DOHH2 (cell line): Measurements from ENCODE around the gene KRT222.

Experiments used
- H3F3A ChIP-seq: fragments of 200-600 bp; sonication (generic), shearing (Covaris generic); 2 replicates; pipeline ENCODE4 v1.6.0; 2016; ENCODE audit warnings: antibody characterized with exemption, mild to moderate bottlenecking; ENCODE audit not compliant: control insufficient read depth, insufficient read depth
- H3K27ac ChIP-seq: fragments of 200-600 bp; sonication (generic); 2 replicates; pipeline ENCODE4 v1.5.1; 2014; ENCODE audit warnings: low read depth, mild to moderate bottlenecking, low read length, moderate library complexity
- H3K27me3 ChIP-seq: fragments of 200-600 bp; sonication (generic); 2 replicates; pipeline ENCODE4 v1.6.1; 2014; ENCODE audit warnings: mild to moderate bottlenecking, low read length, mixed read lengths; ENCODE audit not compliant: control insufficient read depth
- H3K36me3 ChIP-seq: fragments of 200-600 bp; sonication (generic); 2 replicates; pipeline ENCODE4 v1.6.1; 2014; ENCODE audit warnings: mild to moderate bottlenecking, low read length, moderate library complexity, mixed read lengths; ENCODE audit not compliant: control insufficient read depth
- H3K4me1 ChIP-seq: fragments of 200-600 bp; sonication (generic); 2 replicates; pipeline ENCODE4 v1.6.1; 2014; ENCODE audit warnings: mild to moderate bottlenecking, low read length, mixed read lengths; ENCODE audit not compliant: control insufficient read depth
- H3K4me2 ChIP-seq: fragments of 200-600 bp; sonication (generic); 2 replicates; pipeline ENCODE4 v1.6.0; 2014; ENCODE audit warnings: mild to moderate bottlenecking, low read length, moderate library complexity
- H3K4me3 ChIP-seq: fragments of 200-600 bp; sonication (generic); 2 replicates; pipeline ENCODE4 v1.5.1; 2014; ENCODE audit warnings: mild to moderate bottlenecking, low read length, mixed read lengths
- H3K79me2 ChIP-seq: fragments of 200-600 bp; sonication (generic); 2 replicates; pipeline ENCODE4 v1.6.1; 2014; ENCODE audit warnings: mild to moderate bottlenecking, low read length, mixed read lengths; ENCODE audit not compliant: control insufficient read depth
- H3K9me2 ChIP-seq: fragments of 200-600 bp; sonication (generic); replicated peaks from 2 replicates; pipeline ENCODE4 v1.6.1; 2014; ENCODE audit warnings: mild to moderate bottlenecking, low read length, mixed read lengths; ENCODE audit not compliant: control insufficient read depth
- H3K9me3 ChIP-seq: fragments of 200-600 bp; sonication (generic); 2 replicates; pipeline ENCODE4 v1.6.1; 2014; ENCODE audit warnings: antibody characterized with exemption, low read length, mixed read lengths; ENCODE audit not compliant: control insufficient read depth, insufficient read depth
- H4K20me1 ChIP-seq: fragments of 200-600 bp; sonication (generic); 2 replicates; pipeline ENCODE4 v1.6.0; 2014; ENCODE audit warnings: low read depth, mild to moderate bottlenecking, antibody characterized with exemption, low read length, moderate library complexity; ENCODE audit not compliant: control insufficient read depth, insufficient read depth
- EZH2phosphoT487 ChIP-seq: fragments of 200-600 bp; sonication (generic); IDR thresholded peaks from 2 replicates; pipeline ENCODE4 v1.6.1; 2017; ENCODE audit warnings: borderline replicate concordance, mild to moderate bottlenecking, antibody characterized with exemption, low read length, moderate library complexity, mixed read lengths
- TF ChIP-seq, protein P1 (sequence below): fragments of 200-600 bp; sonication (generic); IDR thresholded peaks from one replicate; pipeline ENCODE4 v1.5.1; 2014; ENCODE audit warnings: antibody characterized with exemption, mild to moderate bottlenecking, low read depth, low read length; ENCODE audit not compliant: poor library complexity, severe bottlenecking

The KRT222 gene

DNA sequence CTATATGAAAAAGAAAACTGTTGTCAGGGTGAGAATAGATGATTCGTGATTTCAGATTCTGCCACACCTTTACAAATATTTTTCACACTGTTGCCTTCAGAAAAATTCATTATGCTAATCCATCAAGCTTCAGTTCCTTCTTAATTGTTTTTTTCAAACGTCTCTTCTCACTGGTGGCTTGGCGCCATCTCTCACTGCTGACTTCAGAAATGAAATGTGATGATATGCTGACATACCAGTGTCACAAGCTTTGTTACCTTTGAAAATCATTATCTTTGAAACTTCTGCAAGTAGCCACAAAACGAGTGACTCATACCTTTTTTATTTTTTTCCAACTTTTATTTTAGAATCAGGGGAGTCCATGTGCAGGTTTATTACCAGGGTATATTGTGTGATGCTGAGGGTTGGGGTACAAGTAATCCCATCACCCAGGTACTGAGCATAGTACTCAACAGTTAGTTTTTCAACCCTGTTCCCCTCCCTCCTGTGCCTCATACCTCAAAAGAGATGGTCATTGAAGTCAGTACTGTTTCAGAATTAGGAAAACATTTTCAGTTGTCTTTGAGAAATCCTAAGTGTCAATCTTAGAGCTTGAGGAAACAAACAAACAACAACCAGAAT lies 14.0 kb upstream of the KRT222 start:
- H3K4me1 ChIP-seq = no peaks in the 10 kb centered on the region
- H3K4me2 ChIP-seq = no peak overlapping the region
- TF ChIP-seq, protein P1, sequence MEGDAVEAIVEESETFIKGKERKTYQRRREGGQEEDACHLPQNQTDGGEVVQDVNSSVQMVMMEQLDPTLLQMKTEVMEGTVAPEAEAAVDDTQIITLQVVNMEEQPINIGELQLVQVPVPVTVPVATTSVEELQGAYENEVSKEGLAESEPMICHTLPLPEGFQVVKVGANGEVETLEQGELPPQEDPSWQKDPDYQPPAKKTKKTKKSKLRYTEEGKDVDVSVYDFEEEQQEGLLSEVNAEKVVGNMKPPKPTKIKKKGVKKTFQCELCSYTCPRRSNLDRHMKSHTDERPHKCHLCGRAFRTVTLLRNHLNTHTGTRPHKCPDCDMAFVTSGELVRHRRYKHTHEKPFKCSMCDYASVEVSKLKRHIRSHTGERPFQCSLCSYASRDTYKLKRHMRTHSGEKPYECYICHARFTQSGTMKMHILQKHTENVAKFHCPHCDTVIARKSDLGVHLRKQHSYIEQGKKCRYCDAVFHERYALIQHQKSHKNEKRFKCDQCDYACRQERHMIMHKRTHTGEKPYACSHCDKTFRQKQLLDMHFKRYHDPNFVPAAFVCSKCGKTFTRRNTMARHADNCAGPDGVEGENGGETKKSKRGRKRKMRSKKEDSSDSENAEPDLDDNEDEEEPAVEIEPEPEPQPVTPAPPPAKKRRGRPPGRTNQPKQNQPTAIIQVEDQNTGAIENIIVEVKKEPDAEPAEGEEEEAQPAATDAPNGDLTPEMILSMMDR = no peak
- TF ChIP-seq EZH2phosphoT487 = no peak
- no peaks in the 10 kb centered on the region for H3K36me3 ChIP-seq
- no peak overlapping the region for H3K4me3 ChIP-seq
- H3F3A ChIP-seq = no peaks in the 10 kb centered on the region
- H4K20me1 ChIP-seq = no peaks in the 10 kb centered on the region
- H3K27me3 ChIP-seq = peaks cover 21% of the 10 kb centered on the region; the same call in 1 of the 2 replicates
- no peaks in the 10 kb centered on the region for H3K79me2 ChIP-seq
- H3K9me2 ChIP-seq = no peaks in the 10 kb centered on the region
- H3K9me3 ChIP-seq = no peaks in the 10 kb centered on the region
- no peak overlapping the region for H3K27ac ChIP-seq

DNA sequence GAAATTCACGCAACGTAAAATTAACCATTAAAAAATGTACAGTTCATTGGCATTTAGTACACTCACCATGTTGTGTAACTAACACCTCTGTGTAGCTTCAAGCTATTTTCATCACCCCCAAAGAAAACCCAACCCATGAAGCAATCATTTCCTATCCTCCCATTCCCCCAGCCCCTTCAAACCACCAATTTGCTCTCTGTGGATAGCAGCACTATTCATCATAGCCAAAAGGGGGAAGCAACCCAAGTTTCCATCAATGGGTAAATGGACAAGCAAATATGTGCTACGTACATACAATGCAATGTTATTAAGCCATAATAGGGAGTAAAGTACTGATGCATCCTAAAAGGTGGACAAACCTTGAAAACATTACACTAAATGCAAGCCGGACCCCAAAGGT lies 10.9 kb upstream of the KRT222 start:
- H3K9me3 ChIP-seq = no peaks in the 10 kb centered on the region
- no peak overlapping the region for H3K27ac ChIP-seq
- H3K4me3 ChIP-seq = no peak overlapping the region
- peaks cover 21% of the 10 kb centered on the region for H3K27me3 ChIP-seq
- no peaks in the 10 kb centered on the region for H3F3A ChIP-seq
- TF ChIP-seq, protein P1 = no peak
- TF ChIP-seq EZH2phosphoT487 = no peak
- no peaks in the 10 kb centered on the region for H4K20me1 ChIP-seq
- no peaks in the 10 kb centered on the region for H3K79me2 ChIP-seq
- H3K9me2 ChIP-seq = no peaks in the 10 kb centered on the region
- no peak overlapping the region for H3K4me2 ChIP-seq
- no peaks in the 10 kb centered on the region for H3K36me3 ChIP-seq
- H3K4me1 ChIP-seq = no peaks in the 10 kb centered on the region

DNA sequence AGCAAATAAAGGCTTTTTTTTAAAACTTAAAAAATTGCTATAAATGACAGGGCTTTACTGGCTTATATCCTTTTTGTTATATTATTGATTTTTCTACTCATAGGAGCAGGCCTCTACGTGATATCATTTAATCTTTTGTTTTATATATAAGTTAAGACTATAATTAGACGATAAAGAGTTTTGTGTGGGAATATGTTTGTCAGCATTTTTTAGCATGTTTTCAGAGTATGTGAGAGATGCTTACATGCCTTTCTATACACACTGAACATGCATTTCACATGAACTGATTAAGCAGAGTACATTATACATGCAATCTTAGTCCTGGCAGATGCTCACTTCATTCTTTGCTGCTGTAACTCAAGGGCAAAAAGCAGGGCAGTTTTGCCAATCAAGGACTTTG lies 7.7 kb upstream of the KRT222 start:
- no peaks in the 10 kb centered on the region for H4K20me1 ChIP-seq
- TF ChIP-seq, protein P1 = no peak
- no peak for TF ChIP-seq EZH2phosphoT487
- H3K4me2 ChIP-seq = no peak overlapping the region
- H3K9me3 ChIP-seq = no peaks in the 10 kb centered on the region
- H3K36me3 ChIP-seq = no peaks in the 10 kb centered on the region
- H3K4me3 ChIP-seq = no peak overlapping the region
- no peaks in the 10 kb centered on the region for H3K9me2 ChIP-seq
- H3K27me3 ChIP-seq = peaks cover 37% of the 10 kb centered on the region
- no peaks in the 10 kb centered on the region for H3F3A ChIP-seq
- H3K27ac ChIP-seq = no peak overlapping the region
- H3K4me1 ChIP-seq = no peaks in the 10 kb centered on the region
- H3K79me2 ChIP-seq = no peaks in the 10 kb centered on the region
